Fibroblast of peridontal ligament (primary cell): ENCODE measurements around the gene REP15.
"Not testable (repeated sequence)": the region's sequence is repeated elsewhere in the genome, so short reads cannot be mapped to it uniquely, and the experiment has no call there.

Experiments
- DNase-seq: peaks from one replicate; pipeline ENCODE4 v3.0.0-alpha.2; 2010; ENCODE audit errors: extremely low read depth

The REP15 gene

GRCh38 chr12:27696864-27697564 lies 767 bp downstream of the REP15 start:
- DNase-seq = no peak

DNA sequence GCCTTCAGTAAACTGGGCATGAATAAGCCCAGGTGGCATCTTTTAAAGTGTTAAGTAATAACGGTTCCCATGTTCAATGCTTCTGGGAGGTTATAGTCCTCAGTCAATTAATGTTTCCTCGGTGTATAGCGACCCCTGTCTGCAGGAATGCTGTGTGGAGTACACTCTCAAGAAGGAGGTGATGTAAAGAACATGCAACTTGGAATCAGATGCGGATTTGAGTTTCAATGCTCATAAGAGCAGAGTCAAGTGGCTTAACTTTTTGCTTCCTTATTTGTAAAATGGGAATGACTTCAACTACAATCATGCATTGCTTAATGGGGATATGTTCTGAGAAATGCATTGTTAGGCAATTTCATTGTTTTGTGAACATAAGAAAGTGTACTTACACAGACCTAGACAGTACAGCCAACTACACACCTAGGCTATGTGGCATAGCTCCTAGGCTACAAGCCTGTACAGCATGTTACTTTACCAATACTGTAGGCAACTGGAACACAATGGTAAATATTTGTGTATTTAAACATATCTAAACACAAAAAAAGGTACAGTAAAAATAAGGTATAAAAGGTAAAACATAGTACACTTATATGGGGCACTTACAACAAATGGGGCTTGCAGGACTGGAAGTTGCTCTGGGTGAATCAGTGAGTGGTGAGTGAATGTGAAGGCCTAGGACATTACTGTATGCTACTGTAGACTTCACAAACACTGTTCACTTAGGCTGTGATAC lies 7.6 kb downstream of the REP15 start:
- peak; percentile 99 for DNase-seq

GRCh38 chr12:27705263-27705662 lies 9.0 kb downstream of the REP15 start:
- no peak for DNase-seq

DNA sequence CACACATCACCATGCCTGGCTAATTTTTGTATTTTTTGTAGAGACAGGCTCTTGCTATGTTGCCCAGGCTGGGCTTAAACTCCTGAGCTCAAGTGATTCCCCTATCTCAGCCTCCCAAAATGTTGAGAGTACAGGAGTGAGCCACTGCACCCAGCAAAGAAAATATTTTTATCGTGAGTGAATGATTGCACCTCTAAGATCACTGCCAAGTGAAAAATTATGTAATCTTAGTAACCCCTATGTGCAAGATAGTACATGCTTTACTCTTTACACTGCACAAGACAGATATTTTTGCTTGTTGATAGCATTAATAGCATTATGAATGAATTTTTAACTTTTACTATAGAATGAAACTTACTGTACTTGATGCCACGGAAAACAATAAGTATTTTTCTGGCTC lies 11.0 kb downstream of the REP15 start:
- no peak for DNase-seq

GRCh38 chr12:27709212-27709931 lies 13.1 kb downstream of the REP15 start:
- DNase-seq = no peak

DNA sequence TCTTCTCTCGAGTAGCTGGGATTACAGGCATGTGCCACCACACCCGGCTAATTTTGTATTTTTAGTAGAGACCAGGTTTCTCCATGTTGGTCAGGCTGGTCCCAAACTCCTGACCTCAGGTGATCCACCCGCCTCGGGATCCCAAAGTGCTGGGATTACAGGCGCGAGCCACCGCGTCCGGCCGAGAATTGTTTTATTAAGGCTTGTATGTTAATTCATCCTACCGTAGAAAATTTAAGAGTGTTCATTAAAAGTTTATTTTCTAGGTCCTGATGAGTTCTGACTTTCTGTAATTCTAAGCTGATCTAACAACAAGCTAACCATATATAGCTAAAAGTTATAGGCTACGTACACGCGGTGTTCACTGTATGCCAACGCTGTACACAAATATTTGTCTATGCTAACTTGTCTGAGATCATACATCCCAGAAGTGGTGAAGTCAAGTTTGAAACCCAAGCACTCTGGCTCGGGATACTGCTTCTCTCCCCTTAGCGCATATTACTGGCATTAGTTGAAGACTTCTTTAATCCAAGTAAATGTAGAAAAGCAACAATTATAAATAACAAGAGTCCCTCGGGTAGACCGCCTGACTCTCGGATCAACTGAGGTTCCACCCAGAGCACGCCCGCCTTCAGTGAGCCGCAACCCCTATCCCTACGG lies 13.8 kb downstream of the REP15 start:
- peak; percentile 81 for DNase-seq

DNA sequence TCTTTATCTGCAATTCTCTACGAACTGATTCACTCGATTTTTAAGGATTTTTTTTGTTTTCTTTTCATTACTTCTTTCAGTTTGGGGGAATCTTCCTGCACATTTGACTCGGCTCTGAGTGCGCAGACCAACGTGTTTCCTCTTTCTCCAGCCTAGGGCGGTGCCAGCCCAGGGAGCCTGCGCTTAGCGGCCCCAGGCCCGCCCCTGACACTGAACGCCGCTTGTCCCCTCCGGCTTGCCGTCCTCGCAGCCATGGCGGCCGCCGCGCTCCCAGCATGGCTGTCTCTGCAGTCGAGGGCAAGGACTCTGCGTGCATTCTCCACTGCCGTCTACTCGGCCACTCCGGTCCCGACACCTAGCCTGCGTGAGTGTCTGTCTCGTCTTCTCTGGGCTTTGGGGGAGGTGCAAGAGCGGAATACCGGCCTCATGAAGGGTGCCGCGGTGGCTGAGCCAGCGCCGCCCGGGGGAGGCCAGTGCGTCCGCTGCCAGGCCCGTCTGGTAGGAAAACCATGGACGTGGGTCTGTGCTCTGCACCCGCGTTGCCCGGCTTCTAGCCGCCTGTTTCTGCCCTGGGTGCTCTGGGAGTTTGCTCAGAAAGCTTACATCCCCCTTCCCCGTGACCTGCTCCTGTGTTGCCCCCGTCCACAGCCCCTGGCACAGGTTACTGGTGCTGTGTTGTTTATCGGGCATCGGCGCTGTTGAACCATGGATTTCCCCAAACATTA lies 14.5 kb downstream of the REP15 start, which contains the start of gene MRPS35:
Gene MRPS35, plus strand, starts transcription at position 241 of the 725 bp plus-strand sequence. Its CDS starts 12 bp downstream, at position 253.
- peak; percentile 91 for DNase-seq

- DNase-seq = no peak
These were observed 15.1 kb downstream of the REP15 start for GRCh38 chr12:27711317-27711682.

DNA sequence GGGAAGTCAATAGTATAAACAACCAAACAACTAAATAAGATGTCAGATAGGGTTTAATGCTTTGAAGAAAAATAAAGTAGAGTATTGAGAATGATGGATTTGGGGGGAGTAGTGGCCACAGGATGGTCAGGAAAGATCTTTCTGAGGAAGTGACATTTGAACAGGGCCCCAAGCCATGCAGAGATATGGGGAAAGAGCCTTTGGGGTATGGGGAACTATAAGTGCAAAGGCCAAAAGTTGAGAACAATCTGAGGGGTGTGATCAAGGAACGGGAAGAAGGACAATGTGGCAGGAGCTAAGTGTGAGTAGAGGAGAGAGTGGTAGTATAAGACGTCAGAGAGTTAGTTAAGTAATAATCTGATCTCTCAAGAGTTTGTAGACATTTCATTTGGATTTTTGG lies 15.7 kb downstream of the REP15 start:
- DNase-seq = no peak

GRCh38 chr12:27723212-27723611 lies 27.0 kb downstream of the REP15 start:
- DNase-seq = no peak

GRCh38 chr12:27730097-27730588 lies 33.9 kb downstream of the REP15 start:
- DNase-seq = no peak

DNA sequence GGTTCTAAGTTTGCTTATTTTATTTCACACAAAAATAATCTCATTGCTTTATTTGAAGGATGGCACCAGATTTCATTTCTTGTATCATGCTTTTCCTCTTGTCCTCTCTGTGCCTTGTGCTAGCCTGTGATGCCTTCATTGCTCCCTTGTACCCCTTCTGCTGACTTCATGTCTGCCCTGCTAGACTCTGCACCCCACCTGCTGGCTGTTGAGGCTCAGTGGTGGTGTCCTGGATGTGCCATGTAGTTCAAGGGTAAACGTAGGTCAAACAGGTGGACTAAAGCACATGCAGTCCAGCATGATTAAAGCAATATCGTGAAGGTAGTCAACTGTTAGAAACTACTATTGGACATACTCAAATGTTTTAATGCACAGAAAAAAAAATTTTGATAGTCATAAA lies 36.0 kb downstream of the REP15 start:
- DNase-seq = no peak

DNA sequence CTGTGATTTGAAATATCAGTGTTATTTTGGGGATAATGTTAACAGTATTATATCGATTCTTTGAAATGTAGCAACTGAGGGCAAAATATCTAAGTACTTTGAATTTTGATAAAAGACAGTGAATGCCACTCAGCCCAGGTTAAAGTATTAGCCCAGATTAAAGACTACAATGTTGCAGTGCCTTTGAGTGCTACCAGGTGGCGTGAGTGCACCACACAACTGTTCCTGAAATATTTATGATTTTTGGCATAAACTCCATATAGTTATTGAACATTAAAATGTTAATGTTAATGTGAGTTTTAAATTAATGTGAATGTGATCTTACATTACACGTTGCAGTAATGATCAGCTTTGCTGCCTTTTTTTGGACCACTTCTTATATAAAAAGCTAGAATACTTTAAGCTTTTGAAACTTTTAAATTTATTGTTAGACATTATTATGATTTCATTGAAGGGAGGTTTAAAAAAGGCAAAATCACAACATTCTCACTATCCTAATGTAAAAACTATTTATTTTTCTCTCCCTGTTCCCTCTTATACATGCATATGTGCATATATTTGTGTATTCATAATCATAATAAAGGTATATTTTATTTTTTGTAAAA lies 36.9 kb downstream of the REP15 start:
- peak; percentile 60 for DNase-seq

DNA sequence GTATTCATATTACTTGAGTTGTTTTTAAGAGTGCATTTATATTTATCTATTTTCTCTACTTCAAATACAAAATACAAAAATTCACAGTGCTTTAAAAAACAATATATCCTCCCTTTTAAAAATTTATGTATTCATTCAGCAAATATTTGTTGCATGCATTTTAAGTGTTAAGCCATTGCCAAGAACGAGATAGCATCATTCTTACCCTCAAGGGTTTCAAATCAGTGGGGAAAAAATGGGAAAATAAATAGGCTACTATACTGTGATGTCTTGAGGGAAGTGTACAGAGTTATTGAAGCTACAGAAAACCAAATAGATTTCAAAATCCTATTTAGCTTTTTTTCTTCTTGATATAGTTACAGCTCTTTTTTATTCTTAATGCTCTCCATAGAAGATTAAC lies 37.5 kb downstream of the REP15 start:
- no peak for DNase-seq

GRCh38 chr12:27734321-27734720 lies 38.1 kb downstream of the REP15 start:
- not testable (repeated sequence) for DNase-seq

- no peak for DNase-seq
These were observed 47.4 kb downstream of the REP15 start for GRCh38 chr12:27743601-27744000.

DNA sequence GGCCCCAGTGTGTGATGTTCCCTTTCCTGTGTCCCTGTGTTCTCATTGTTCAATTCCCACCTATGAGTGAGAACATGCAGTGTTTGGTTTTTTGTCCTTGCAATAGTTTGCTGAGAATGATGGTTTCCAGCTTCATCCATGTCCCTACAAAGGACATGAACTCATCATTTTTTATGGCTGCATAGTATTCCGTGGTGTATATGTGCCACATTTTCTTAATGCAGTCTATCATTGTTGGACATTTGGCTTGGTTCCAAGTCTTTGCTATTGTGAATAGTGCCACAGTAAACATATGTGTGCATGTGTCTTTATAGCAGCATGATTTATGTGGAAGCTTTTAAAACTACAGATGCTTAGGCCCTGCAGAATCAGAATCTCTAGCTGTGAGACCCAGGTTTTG lies 49.5 kb downstream of the REP15 start:
- not testable (repeated sequence) for DNase-seq
